Anterior cingulate cortex (tissue), 58 donors: ENCODE measurements around the gene ATP6V1C2.
A peak's percentile ranks its signal among the peaks of the same experiment; 100 is the strongest.

Experiments
- DNase-seq, 58 donors: peaks; one replicate each; lab custom pipeline; 2025; lab: John Stamatoyannopoulos, UW

The ATP6V1C2 gene

DNA sequence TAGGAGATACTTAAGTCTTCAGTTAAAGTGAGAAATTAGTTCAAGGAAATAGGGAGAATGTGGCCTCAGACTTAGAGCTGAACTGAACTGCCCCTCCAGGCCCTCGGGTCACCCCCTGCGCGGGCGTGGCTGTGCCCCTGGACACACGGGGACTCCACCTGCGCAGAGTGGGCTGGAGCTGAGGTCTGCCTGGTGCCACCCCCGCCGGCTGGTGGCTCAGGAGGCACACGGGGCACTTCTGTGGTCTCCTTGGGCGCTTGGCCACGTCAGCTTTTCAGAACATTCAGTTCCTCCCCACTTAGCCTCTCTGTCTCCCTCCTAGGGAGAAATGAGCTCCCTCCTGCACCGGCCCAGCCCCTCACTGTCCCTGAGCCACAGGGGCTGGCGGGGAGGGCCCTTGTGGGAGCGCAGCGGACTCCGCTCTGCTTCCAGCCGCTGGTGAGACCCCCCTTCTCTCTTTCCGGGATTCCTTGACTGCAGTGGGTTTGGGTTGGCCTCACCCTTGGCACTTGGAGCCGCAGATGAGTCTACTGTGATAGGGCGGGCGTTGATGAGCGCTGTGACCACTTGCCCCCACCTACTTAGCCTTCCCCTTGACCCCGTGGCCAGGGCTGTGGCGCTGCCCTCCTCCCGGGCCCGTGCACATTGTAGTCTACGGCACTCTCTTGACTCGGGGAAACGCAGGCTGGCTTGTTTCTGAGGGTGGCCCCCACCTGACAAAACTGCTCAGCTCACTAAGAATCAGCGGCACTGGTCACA lies 109.4 kb downstream of the ATP6V1C2 start:
- DNase-seq: no peak

DNA sequence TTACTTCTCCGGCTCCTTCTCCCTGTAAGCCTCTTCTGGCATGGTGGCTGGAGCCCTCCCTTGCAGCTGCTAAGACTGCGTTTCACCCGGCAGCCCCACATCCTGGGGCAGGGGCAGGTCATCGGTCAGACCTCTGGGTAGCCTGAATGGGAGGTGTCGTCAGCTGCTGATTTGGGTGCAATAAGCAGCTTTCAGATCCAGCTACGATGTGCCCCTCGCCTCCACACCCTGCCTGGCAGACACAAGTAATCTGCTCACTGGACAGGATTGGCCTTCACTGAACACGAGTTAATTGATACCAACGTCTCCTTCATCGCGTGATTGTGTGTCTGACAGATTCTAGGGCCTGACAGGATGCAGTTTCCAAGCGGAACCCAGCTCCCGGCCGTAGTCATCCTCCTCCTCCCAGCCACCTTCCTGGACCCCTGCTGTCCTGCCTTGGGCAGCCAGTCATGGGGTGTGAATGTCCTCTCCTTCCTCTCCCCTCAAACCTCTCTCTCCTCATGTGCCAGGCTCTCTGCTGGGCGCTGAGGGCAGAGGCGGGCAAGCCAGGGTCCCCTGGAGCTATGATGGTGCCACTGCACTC lies 110.1 kb downstream of the ATP6V1C2 start:
- DNase-seq: no peak

DNA sequence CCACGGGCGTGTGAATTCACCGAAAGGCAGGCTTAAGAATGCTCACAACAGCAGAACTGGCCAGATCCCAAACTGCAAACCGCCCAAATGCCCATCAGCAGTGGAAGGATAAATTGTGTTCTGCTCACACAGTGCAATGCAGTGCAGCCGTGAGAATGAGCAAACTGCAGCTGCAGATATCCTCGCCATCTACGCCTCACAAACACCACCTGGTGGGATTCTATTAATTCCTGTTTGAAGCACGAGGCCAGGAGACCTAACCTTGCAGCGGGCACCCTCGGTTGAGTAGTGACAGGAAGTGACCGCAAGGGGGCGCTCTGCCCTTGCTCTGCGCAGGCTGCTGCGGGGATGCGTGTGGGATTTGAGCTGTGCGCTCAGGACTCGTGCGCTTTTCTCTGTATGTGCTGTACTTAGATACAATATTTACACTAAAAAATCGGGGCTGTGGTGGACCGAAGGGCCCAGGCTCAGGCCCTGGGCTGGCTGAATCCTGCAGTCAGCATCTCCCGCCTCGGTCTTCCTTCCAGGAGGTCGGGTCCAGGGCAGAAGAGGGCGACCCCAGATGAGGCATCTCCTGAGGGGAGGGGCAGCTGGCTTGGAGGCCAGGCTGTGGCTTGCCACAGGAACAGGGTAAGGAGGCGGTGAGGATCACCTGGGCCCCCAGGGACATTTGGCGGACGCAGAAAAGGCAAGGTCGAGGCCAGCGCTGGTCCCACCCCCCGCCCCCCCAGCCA lies 110.9 kb downstream of the ATP6V1C2 start:
- peak in 56 of 58 donors; percentile 22 to 90 (median 68) for DNase-seq

DNA sequence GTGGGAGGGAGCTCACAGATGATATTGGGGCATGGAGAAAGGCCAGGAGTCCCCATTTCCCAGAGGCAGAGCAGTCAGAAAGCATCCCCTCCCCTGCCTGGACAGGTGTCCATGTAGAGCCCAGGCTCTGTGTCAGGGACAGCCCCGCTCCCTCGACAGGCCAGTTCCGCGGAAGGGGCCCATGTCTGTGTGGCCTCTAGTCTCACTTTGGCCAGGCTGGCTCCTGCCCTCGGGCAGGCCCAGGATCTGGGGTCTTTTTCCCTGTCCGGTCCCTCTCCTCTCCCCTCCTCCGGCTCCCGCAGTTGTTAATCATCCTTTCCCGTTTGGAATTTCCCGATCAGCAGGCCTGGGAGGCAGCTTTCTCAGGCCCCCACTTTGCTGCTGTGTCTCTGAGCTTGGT lies 111.6 kb downstream of the ATP6V1C2 start:
- no peak for DNase-seq

DNA sequence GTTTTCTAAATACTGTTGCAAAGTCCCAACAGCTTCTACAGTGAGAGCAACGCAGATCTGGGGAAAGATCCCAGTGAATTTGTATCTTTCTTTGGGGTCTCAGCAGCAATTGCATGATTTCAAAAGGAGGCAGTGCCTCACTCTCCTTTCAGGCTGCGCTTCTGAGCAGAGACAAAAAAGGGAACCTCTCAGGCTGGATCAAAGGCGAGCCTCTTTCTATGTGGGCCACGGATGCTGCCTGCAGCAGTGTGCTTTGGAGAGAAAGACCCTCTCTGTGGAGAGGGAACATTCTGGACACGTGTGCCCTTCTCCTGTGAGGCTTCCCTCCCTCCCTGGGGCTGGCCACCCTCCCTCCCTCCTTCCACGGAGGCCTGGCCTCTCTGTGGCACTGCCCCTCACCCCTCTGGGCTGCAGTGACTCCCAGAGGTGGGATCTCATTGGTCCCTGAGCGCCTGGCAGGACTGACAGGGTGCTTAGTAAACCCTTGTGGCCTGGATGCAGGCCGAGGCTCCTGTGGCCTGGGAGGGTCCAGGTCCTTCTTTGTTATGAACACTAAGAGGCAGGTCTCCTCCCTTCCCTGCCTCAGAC lies 112.7 kb downstream of the ATP6V1C2 start:
- peak in 10 of 58 donors; percentile 11 to 44 (median 24) for DNase-seq
